A172 (cell line): Measurements from ENCODE around the gene NRG3. TPM values are rescaled to one million over a fixed set of nuclear protein-coding genes. Genes with fewer than 3 reads are reported as not detected.
"Not testable (repeated sequence)": the region's sequence is repeated elsewhere in the genome, so short reads cannot be mapped to it uniquely, and the experiment has no call there.

Experiments
- DNase-seq: peaks from one replicate; pipeline ENCODE4 v3.0.0-alpha.2; 2015; ENCODE audit warnings: low spot score
- total RNA-seq: library from RNA; depleted of rRNA; stranded (reverse); fragments of >200 nt; shearing (Covaris generic); gene quantifications from 2 replicates; pipeline ENCODE4 v1.2.3, GENCODE V29; 2014

Gene NRG3
- total RNA-seq, 1 experiment from 2014 or later = 0.16 TPM

DNA sequence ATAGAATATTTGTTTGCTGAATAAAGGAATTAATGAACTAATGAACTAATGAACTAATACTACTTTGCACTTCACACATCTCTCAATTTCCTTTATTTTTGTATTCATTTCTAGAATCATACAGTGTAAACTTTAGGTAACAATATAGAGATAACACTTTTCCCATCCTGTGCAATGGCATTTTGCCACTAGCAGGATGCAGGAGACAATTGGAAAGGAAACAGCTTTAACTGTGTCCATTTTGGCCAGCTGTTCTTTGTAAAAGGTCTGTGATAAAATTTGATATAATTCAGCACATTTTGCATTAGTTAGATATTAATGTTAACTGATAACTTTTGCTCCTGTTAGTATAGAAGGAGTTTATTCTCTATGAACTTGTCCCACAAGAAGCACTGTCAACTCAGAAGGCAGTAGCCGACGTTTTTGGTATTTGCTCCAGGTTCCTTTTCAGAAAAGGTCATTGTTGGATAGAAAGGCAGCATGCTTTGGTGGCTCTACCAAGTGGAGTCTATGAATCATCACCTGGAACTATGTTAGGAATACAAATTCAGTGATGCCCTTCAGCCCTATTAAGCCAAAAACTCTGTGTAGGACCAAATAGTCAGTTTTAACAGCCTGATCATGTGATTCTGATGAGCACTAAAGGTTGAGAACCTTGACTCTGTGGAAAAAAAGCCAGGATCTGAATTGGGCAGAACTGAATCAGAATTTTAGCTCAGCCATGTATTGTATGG, 86.6 kb downstream of the NRG3 start:
- DNase-seq = no peak

DNA sequence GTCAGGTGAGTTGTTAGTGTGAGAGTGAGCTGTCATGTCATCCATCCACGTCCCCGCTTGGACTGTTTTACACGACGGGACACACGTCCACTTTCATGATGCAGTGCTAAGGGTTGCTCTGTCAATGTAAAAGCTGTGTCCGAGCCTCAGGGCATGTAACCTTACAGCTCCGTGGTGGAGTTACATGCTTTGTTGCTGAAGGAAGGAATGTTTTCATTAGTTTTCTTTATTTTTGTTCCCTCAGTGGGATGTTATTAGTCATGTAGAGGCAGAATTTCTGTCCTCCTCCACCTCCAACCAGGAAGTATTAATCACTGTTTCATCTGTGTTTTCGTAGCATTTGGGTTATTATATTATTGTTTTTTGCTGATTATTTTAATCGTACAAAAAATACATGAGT, 88.6 kb downstream of the NRG3 start:
- DNase-seq = no peak

DNA sequence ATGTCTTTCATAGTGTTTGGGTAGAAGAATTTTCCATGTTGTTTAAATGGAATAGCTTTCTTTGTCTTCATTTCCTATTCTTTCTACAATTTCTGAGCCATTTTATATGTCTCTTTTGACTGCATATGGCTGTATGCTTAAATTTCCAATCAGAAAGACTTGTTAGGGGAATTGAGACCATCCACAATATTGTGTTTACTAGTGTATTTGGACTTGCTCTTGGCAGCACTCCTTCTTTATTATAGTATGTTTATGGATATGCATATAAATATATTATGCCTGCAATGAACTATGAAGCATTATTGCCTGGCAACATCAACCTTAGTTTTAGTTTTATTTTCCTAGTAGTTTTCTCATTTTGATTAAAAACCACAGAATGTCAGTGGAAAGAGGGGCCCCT, 92.7 kb downstream of the NRG3 start:
- DNase-seq = no peak

DNA sequence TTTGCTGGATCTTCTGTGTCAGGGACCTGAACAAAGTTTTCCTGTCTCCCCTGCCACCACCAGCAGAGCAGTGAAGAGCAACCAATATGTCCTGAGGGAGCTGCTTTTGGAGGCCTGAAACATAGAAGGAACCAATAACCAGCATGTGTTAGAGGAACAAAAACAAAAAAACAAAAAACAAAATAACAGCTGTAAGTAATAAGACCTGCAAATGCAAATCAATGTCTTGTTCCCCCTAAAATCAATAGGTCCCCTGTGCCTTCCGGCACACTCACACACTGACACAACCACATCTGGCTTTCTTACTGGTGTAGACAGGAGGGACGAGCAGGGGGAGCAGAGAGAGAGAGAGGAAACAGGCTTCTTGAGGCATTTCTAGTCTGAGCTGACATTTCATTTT, 94.1 kb downstream of the NRG3 start:
- DNase-seq = no peak

DNA sequence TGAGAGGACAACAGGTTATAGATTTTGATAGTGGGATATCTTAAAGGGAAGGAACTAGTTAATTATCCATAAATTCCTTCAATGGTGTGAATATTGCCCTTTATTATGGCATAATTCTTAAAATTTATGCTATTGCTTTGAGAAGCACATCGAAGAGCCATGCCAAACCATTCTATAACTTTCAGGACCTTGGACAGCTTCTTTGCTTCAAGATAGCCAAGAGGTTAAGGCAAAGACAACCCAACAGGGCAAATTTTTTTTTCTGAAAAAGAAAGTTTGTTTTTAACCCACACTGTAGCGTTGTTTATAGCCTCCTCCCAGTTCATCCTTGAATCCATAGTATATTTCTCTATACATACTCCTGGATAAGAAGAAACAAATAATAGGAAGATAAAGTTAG, 103.2 kb downstream of the NRG3 start:
- DNase-seq = peak; percentile 48

DNA sequence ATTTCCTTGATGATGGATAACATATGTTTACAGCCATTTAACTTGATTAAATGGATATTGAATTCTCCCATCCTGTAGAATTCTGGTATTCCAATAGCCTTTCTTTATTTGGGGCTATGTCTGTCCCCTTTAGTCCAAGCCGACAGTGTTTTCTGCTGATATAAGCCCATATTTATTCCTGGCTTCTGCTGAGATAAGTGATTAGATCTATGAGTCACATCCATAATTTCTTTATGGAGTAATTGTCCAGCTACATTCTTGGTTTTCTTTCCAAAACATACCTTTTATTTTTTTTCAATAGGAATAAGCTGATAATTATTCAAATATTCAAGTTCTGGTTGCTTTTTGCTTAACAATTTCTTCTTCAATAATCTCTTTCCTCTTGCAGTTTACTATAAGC, 106.7 kb downstream of the NRG3 start:
- no peak for DNase-seq

DNA sequence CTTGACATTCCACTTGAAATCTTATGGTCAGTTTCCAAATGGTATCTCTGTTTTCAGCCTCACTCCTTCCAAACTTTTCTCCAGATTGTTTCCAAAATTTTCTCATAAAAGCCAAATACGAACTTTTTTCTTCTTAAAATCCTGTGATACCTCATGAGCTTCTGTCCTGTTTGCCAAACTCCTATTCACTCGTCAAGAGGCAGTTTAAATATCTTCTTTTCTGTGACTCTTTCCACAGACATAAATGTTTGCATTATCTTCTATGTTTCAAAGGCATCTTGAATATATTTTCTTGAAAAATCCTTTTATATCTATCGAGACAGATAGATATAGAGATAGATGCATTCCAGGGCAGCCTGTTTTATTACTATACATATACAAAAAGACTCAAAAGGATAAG, 109.4 kb downstream of the NRG3 start:
- DNase-seq = no peak

DNA sequence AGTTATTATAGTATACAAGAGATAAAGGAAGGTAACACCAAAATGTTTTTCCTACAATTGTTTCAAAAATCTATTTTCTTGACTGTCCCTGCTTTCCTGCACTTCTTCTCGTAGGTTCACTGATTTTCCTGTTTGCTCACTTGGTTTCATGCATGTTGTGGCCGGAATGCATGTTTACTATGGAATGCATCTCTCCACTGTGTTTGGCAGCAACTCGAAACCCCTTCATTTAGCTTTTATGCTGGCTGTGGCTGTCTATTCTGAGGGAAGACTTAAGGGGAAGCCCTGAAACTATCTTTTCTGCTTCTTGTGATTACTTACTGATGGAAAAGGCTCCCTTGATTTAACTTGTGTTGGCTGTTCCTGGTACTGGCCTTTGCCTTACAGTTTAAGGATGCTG, 120.3 kb downstream of the NRG3 start:
- DNase-seq = no peak

DNA sequence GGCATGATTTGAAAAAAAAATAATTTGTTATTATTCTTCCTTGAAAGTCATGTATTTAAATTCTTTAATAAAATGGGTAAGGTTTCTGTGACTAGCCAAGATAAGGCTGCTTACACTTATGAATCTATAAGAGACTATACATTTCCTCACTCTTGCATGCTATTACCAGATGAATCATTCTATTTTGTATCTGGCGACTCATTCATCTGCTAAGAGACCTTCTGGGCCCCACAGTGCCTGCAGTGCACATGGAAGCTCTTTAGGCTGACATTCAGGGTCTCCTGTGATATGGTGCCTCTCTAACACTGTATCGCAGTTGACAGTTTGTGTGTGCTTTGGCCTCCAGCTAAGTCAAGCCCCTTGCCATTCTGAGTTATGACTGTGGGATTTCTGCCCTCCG, 121.9 kb downstream of the NRG3 start:
- DNase-seq = no peak

DNA sequence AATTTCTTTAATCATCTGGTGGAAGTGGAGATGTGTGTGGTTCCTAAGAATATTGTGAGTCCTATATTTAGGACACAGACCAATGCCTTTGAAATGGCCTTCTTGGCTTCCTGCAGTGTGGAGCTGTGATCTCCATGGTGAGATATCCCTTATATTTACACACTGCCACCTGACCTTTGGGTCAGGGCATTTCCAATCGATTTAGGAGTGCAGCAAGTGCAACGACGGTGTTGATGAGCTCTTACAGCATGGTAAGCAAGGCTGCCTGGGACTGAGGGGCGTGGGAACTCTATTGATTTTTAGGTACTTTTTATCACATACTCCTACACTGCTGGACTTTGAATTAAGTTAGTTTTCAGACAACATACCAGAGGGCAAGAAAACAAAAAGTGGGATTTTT, 146.0 kb downstream of the NRG3 start:
- no peak for DNase-seq

DNA sequence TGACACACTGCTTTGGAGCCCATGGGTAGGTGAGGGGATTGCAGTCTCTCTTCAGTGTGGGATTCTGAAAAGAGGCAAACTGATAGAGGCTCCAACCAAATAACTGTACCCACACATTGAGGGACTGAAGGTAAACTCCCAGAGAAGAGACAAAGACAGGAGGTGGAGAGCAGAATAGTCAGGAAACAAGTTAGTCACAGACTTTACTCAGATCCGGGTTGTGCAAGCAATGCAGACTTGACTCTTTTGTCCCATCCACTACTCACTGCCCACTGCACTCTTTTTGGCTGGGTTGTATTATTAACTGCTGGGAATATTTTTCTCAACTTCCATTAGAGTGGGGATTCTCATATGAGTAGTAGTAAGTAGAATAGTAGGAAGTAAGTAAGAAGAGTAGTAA, 152.7 kb downstream of the NRG3 start:
- DNase-seq = no peak

DNA sequence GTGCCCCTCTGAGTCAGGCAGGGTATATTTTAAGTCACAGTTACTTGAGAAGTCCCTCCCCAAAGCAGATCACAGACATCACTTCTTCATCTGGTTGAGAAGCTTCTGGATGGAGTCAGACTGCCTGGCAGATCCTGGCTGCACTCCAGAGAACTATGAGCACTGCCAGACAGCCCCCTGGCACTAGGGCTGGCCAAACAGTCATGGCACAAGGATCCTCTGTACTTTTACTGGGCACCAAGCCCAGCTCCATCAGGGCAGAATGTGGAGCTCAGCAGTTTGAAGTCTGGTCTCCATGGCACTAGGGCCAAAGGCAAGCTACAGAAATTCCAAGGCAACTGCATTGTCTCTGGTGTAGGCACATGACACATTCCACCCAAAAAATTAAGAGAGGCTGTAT, 162.1 kb downstream of the NRG3 start:
- DNase-seq = no peak

DNA sequence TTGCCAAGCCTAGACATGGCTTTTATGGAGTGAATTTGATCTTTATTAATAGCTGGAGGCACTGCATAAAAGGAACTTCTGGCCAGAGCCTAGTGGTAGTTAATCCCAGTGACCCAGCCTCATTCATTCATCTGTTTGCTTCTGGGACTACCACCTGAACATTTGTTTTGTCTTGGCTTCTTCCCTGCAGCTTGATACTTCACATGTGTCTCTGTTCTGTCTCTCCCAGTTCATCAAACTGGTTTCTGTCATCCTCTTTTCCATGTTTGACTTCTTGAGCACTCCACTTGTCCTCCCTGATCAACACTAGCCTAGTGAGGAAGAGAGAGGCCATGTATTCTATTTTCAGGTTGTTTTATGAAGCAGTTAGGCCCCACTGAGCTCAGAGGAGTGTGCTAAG, 163.6 kb downstream of the NRG3 start:
- no peak for DNase-seq

DNA sequence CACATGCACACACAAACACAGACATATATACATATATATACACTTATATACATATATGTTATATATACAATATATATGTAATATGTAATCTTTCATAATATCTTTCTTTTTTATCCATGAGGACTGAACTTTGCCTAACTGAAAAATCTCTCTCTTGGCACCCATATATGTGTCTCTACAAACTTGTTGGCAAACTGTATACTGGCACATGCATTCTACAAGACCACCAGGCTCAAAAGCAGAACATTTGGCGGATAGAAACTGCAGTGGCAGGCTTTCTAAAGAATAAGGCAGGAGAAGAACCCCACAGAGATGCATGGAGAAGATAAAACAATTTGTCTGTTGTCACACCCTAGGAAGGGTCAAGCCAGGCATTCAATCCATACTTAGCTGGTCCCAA, 165.3 kb downstream of the NRG3 start:
- DNase-seq = no peak

DNA sequence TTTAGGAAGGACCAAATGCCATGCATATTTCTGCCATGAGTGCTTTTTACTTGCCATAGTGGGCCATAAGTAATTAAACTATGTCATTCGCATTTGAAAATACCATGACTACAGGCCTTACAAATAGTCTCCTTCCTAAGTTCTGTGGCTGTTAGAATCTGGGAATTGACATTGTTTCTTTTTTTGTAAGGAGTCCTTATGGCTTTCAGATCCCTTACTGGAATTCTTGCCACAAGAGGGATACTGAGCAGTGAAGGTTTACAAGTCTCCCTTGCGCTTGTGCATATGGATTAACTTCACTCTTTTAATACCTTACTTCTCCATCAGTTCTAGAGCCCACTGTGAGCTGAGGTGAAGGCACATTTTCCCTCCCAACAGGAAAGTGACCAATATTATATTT, 166.0 kb downstream of the NRG3 start:
- no peak for DNase-seq

DNA sequence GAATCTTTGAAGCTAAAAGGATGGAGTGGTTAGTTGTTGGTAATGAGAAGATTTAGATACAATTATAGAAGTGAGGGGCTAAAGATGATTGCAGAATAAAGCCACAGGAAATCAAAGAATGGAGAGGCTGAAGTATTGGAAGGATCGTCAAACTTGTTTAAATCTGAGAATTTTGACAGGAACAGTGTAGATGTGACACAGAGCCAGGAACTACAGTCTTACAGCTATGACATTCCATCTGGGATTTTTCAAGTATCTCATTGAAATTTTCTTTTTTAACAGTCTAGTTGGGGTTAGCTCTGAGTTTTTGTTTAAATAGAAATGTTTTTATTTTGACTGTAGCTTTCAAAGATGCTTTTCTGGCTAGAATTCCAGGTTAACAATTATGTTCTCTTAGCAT, 181.4 kb downstream of the NRG3 start:
- no peak for DNase-seq

DNA sequence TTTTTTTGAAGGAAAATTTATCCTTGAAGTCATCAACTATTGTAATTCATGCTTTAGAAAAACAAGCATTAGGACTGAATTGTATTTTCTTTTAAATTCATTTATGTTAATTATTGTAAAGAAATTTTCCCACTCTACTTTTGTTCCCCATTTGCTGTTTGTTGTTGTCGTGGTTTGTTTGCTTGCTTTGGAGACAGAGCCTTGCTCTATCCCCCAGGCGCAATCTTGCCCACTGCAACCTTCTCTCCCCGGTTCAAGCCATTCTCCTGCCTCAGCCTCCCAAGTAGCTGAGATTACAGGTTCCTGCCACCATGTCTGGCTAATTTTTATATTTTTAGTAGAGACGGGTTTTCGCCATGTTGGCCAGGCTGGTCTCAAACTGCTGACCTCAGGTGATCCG, 192.2 kb downstream of the NRG3 start:
- DNase-seq = not testable (repeated sequence)

DNA sequence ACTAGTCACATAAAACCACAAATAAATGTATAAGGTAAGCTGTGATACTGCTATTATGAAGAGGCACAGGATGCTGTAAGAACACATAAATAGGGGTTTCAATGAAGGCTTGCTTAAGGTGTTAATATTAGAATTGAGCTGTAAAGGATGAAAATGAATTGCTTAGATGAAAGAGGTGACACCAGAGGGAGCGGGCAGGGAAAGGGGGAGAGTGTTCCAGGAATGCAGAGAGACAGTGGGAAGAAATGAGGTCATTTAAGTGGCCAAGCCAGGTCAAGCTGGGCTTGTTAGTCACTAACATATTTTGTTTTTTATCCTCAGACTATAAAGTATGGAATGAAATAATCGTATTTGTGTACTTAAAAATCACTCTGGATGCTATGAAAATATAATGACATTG, 193.5 kb downstream of the NRG3 start:
- no peak for DNase-seq

DNA sequence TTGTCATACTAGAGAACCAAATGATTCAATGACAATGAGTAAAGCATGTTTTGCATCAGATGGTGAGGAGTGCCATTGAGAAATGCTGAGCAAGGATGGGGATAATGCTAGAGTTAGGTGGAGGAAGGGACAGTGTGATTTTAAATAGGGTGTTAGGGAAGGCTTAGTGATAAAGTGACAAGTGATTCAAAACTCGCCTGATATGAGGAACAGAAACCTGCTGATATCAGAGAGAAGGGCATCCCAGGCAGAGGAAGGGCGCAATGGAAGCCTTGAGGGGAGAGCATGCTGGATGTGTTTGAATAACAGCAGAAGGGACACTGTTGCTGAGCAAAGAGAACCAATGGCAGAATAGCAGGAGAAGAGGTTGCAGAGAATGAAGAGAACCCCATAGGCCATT, 196.2 kb downstream of the NRG3 start:
- DNase-seq = no peak

DNA sequence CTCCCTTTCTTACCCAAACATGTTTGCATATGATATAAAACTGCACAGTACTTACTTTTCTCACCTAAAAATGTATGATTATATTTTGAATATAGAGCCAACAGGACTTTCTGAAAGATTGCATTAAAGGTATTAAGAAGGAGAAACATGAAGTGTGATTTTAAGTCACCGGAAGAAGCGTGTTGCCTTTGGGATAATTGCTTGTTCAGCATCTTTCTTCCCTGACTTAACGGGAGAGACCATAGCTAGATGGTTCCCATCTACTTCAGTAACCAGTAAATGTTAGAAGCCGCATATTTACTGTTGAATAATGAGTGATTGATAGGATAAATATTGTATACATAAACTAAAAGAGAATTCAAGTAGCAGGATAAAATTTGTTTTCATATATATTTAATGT, 197.1 kb downstream of the NRG3 start:
- DNase-seq = no peak

DNA sequence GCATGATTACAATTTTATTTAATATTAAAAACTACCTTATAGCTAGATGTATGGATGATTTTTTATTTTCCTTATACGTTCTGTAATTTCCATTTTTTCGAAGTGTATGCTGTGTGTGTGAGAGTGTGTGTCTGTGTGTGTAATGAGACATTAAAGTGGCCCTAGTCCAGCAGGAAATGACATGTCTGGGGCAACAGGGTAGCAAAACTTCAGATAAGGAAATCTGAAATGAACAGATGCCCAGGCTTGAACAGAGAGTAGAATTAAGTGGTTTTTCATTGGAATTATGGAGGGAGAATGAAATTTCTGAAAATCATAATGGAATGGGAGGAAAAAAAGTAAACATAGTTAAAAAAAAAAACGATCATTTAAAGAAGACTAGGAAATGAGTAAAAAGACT, 200.6 kb downstream of the NRG3 start:
- DNase-seq = no peak

DNA sequence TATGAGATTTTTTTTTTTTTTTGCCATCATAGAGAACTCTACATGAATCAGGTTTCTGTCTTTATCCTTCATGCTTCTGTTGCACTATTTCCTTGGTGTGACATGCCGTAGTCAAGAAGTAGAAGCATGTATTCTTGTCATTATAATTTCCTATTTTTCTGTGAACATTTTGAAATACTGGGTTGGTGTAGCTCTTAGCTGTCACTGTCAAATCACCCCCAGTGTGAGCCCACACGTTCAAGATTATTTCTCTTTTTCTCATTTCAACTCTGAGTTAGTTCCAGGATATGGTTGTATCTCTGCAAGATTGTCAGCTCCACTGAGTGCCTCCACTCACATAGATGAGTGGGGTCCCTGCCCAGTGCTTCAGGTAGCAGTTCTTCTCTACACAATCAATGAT, 209.5 kb downstream of the NRG3 start:
- no peak for DNase-seq

DNA sequence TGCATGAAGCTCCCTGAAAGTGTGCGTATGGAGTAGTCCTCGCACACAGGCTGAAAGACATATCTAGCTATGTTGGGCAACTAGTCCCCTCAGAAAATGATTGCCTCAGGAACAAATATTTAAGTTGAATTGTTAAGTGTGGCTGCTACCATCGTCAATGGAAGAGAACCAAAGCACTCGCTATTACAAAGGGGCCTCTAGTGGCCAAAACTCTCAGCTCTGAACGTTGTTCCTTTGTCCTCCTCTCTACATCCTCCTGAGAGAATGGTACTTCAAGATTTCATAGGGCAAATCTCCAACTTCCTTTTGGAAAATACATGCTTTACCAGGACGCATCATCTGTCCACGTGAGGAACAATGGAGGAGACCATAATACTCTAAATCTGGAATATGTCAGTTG, 209.9 kb downstream of the NRG3 start:
- DNase-seq = no peak

DNA sequence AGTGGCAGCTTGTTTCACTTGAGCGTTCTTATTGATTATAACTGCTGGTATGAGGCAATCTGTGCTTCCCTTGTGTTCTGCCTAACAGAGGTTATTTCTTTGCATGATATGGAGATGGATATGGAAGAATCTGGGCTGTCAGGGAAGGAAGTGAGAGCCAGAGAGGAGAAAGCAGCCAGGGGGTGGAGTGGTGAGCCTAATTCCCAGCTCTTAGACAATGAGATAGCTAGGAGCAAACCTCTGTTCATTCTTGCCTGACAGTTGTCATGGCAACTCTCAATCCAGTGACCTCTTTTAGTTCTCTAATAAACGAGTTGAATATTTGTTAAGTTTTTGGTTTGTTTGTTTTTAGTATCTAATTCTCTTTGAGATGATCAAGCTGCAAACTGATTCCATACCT, 214.3 kb downstream of the NRG3 start:
- no peak for DNase-seq

DNA sequence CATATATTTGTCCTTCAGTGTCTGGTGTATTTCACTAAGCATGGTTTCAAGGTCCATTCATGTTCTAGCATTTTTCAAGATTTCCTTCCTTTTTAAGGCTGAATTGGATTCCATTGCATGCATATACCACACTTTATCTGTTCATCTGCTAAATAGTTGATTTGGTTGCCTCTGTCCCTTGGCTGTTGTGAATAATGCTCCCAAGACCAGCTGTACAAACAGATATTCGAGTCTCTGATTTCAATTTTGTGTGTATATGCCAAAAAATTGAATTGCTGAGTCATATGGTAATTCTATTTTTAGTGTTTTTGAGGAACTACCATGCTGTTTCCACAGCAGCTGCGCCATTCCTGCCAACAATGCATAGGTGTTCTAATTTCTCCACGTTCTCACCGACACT, 216.4 kb downstream of the NRG3 start:
- DNase-seq = no peak
